ENCODE measurements around the gene DZANK1. TPM values are rescaled to one million over a fixed set of nuclear protein-coding genes. Genes with fewer than 3 reads are reported as not detected.
"Not testable (repeated sequence)": the region's sequence is repeated elsewhere in the genome, so short reads cannot be mapped to it uniquely, and the experiment has no call there.

DZANK1 gene
- total RNA-seq, 1 experiment from 2014 or later, result 2.9 TPM

- DNase-seq (ENCODE audit: low spot score), result no peak
Observed at GRCh38 chr20:18377896-18378481, 88.8 kb downstream of the DZANK1 start.

- DNase-seq (ENCODE audit: low spot score), result not testable (repeated sequence)
Observed at GRCh38 chr20:18375551-18375950, 91.3 kb downstream of the DZANK1 start.

GRCh38 chr20:18372296-18372695 is 94.5 kb downstream of the DZANK1 start:
- DNase-seq (ENCODE audit: low spot score), result no peak

GRCh38 chr20:18364768-18365167 is 102.1 kb downstream of the DZANK1 start:
- no peak for DNase-seq (ENCODE audit: low spot score)

GRCh38 chr20:18363708-18364107 is 103.1 kb downstream of the DZANK1 start:
- DNase-seq (ENCODE audit: low spot score), result no peak

GRCh38 chr20:18362916-18363315 is 103.9 kb downstream of the DZANK1 start:
- no peak for DNase-seq (ENCODE audit: low spot score)

- no peak for DNase-seq (ENCODE audit: low spot score)
Observed at GRCh38 chr20:18361678-18362077, 105.2 kb downstream of the DZANK1 start.

GRCh38 chr20:18360635-18361034 is 106.2 kb downstream of the DZANK1 start:
- no peak for DNase-seq (ENCODE audit: low spot score)

GRCh38 chr20:18359854-18360253 is 107.0 kb downstream of the DZANK1 start:
- no peak for DNase-seq (ENCODE audit: low spot score)

GRCh38 chr20:18349749-18350148 is 117.1 kb downstream of the DZANK1 start:
- DNase-seq (ENCODE audit: low spot score), result not testable (repeated sequence)

Other genes with a start within 250 kb of the DZANK1 start
- gene ZNF133, start 178.5 kb downstream of the DZANK1 start, total RNA-seq (2014; rRNA removed; shearing (Covaris generic)), result 16.6 and 18.1 TPM in 2 replicates
- gene POLR3F, start 360 bp upstream of the DZANK1 start, total RNA-seq (2014; rRNA removed; shearing (Covaris generic)), result 20.3 and 27.0 TPM in 2 replicates
- gene RBBP9, start 30.2 kb upstream of the DZANK1 start, total RNA-seq (2014; rRNA removed; shearing (Covaris generic)), result 47.6 and 57.2 TPM in 2 replicates
- 97.0 and 100 TPM in 2 replicates for gene SEC23B, start 40.9 kb upstream of the DZANK1 start, total RNA-seq (2014; rRNA removed; shearing (Covaris generic))
- gene SMIM26, start 100.4 kb upstream of the DZANK1 start, total RNA-seq (2014; rRNA removed; shearing (Covaris generic)), result 169 and 202 TPM in 2 replicates
- gene DTD1, start 121.0 kb upstream of the DZANK1 start, total RNA-seq (2014; rRNA removed; shearing (Covaris generic)), result 142 and 154 TPM in 2 replicates